OCI-LY1 (cell line): ENCODE data around the gene TTC19.

Source experiments
- CTCF ChIP-seq: fragments of 200-600 bp; sonication (generic), shearing (Covaris generic); IDR thresholded peaks from 2 replicates; pipeline ENCODE4 v1.5.1; 2017; ENCODE audit warnings: mild to moderate bottlenecking, antibody characterized with exemption, low read length, moderate library complexity, mixed read lengths
- EZH2 ChIP-seq: fragments of 200-600 bp; sonication (generic), shearing (Covaris generic); IDR thresholded peaks from 2 replicates; pipeline ENCODE4 v1.8.0; 2017; ENCODE audit warnings: borderline replicate concordance, mixed run types, mild to moderate bottlenecking, antibody characterized with exemption, low read length, moderate library complexity, mixed read lengths

DNA sequence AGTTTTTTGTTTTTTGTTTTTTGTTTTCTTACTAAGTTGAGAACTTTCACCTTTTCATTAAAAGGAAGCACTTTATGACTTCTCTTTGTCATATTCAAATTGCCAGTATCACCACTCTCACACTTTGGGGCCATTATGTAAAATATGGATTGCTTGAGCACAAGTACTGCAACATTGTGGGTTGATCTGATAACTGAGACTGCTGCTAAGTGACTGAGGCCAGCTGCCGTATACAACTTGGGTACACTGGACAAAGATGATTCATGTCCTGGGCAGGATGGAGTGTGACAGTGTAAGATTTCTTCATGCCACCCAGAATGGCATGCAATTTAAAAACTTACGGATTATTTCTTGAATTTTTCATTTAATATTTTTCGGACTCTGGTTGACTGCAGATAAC is 7.8 kb downstream of the TTC19 start:
- TF ChIP-seq CTCF: no peak
- TF ChIP-seq EZH2: no peak
